RWPE1 (cell line): ENCODE data around the gene FBXO31.

Experiments
- CTCF ChIA-PET: fragments of 350-600 bp; sonication (Branson Sonifier 250); formaldehyde crosslinking; extraction: SDS; loops from one replicate; lab custom pipeline; 2021; lab: Yijun Ruan, JAX
- POLR2A ChIA-PET: fragments of 400-600 bp; formaldehyde crosslinking; extraction: SDS; loops from one replicate; lab custom pipeline; 2020; ENCODE audit warnings: antibody characterized with exemption; ENCODE audit not compliant: low non-redundant PET; lab: Yijun Ruan, JAX
- DNase-seq: peaks from one replicate; pipeline ENCODE4 v3.0.0; 2012; ENCODE audit warnings: low spot score
- H3K27ac ChIP-seq: fragments of 450-650 bp; 2 replicates; pipeline ENCODE4 v1.5.1; 2017
- TF ChIP-seq, protein P1 (sequence below): fragments of 450-650 bp; conservative IDR thresholded peaks from 2 replicates; pipeline ENCODE4 v1.5.1; 2017; ENCODE audit warnings: low read depth, mild to moderate bottlenecking

FBXO31 gene

DNA sequence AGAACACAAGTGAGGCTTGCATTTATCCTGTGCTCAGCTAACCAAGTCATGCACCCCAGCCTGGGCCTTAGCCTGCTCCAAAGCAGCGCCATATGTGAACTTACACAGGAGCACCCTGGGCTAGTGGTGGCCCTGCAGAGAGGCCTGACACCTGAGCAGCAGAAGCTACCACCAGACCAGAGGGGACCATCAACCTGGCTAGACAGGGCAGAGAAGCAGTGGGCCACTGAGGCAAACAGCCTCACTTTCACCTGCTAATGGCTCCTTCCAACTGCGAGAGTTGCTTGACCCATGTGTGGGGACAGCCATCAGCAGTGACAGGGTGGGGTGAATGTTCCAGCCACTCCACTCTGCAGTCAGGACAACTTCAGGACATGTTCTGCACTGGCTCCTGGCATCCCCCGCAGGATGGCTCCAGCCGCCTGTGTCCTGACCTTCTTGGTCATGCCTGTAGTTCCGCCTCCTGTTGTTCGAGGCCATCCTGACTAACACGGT, 63.5 kb downstream of the FBXO31 start:
- peak overlapping the region; percentile 24 for H3K27ac ChIP-seq
- TF ChIP-seq, protein P1, sequence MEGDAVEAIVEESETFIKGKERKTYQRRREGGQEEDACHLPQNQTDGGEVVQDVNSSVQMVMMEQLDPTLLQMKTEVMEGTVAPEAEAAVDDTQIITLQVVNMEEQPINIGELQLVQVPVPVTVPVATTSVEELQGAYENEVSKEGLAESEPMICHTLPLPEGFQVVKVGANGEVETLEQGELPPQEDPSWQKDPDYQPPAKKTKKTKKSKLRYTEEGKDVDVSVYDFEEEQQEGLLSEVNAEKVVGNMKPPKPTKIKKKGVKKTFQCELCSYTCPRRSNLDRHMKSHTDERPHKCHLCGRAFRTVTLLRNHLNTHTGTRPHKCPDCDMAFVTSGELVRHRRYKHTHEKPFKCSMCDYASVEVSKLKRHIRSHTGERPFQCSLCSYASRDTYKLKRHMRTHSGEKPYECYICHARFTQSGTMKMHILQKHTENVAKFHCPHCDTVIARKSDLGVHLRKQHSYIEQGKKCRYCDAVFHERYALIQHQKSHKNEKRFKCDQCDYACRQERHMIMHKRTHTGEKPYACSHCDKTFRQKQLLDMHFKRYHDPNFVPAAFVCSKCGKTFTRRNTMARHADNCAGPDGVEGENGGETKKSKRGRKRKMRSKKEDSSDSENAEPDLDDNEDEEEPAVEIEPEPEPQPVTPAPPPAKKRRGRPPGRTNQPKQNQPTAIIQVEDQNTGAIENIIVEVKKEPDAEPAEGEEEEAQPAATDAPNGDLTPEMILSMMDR: no peak
- no peak for DNase-seq
- CTCF ChIA-PET: no interaction called here
- POLR2A ChIA-PET: no interaction called here

DNA sequence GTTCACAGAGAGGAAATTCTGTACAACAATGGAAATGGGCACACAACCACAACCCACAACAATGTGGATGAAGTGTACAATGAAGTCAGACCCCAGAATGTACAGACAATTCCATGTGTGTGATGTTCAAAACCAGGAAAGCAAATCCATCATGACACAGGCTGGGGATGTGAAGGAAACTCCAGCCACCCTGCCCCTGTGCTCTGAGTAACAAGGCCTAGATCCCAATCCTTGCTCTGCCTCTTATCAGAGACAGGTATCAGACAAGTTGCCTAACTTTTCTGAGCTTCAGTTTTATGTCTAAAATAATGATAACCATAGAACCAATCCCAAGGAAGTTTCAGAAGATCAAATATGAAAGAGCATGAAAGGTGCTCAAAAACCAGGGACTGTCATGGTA, 64.6 kb downstream of the FBXO31 start:
- CTCF ChIA-PET: interaction anchor here (0.6 kb wide), 1 partner anchor 368 kb away, joined by 3 read pairs; no protein-coding TSS in a partner anchor
- POLR2A ChIA-PET: interaction anchor here (0.8 kb wide), 1 partner anchor 64 kb away, joined by 3 read pairs; the partner anchor contains the start of gene FBXO31
- TF ChIP-seq, protein P1: no peak
- H3K27ac ChIP-seq: no peak overlapping the region
- DNase-seq: no peak

DNA sequence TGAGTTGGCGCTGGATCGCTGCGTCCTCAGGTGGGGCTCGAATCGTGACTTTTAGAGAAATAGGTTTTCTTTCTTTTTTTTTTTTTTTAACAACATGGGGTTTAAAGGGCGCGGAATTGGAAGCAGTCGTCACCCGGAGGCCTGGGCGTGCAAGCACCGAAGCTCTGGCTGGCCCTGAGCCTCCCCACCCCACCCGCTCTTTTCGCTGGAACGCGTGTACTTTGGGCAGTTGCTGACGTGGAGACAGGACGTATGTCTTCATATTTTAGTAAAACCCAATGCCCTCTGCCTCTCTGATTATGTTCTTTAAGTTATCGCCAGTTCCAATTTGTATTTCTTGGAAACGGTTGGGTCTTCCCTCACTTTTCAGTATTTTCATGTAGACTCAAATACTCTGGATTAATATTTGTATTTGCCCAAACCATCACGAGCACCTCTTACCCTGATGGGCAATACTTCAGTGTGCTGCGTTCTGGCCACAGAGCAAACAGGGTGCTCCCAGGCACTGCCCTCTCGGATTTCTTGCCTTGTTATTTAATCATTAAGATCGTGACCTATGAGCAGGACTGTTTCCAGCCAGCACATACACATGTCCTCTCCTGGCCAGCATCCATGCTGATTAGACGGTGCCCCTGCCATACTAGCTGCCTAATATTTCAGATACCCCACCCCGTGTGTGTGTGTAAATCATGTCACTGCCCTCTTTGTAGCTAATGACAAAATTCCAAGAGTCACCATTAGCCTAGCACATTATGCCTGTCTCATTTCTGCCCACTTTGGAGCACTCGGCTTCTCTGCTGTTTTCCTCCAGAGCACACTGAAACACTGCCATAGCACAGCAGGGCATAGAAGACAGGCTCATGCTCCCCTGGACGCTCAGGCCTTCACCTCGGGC, 65.6 kb downstream of the FBXO31 start:
- peak overlapping the region; percentile 96 for H3K27ac ChIP-seq
- POLR2A ChIA-PET: interaction anchor here (0.6 to 1.2 kb wide), 5 partner anchors 10 to 553 kb away, joined by 3 to 9 read pairs (median 4); partner anchors contain the start of gene FBXO31
- CTCF ChIA-PET: interaction anchor here (0.7 kb wide), 1 partner anchor 363 kb away, joined by 3 read pairs; no protein-coding TSS in a partner anchor
- peak; percentile 60 for DNase-seq
- TF ChIP-seq, protein P1: no peak

DNA sequence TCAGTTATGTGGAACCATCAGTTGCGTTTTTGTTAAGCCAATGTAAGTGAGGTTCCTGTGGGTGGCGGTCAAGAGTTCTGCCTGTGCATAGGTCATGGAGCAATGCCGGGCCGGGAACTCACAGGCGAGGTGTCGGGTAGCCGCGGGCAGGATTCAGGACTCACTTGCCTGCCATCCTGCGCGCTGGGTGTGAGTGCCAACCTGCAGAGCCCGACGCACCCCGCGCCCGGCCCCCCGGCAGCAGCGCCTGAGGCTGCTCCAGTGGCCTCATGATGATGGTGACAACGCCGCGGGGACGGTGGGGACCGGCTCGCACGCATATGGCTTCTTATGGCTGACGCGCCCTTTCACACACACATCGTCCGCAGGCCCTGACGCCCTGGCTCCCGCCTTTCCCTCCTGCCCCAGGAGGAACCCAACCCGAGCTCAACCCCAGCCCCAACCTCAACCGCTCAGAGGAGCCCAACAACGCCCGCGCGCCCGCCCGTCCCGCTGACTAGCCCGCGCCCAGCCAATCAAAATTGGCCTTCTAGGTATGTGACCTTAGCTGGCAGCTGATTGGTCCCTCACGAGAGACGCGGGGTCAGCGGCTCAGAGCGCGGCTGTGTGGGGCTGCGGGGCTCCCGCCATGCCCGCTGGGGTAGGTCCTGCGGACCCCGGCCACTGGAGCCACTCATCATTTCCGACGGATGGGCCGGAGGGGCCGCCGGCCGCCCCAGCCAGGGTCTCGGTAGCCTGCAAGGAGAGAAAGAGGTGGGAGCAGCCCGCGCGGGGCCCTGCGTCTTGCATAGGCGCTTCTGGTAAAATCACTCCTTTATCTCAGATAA, 66.4 kb downstream of the FBXO31 start, which contains the start of gene C16orf95:
Gene C16orf95 (minus strand): TSS at position 470 of the 827 bp plus-strand sequence. CDS start 150 bp downstream, at position 320.
- ChIA-PET POLR2A (interaction anchor here (0.6 to 1.1 kb wide), 2 partner anchors 66 to 554 kb away, joined by 3 to 6 read pairs; partner anchors contain the start of gene FBXO31), CTCF (interaction anchor here (0.6 to 1.1 kb wide), 6 partner anchors 19 to 1216 kb away, joined by 3 to 4 read pairs (median 3); no protein-coding TSS in a partner anchor)
- H3K27ac ChIP-seq: peak within 1 kb of the TSS; percentile 96
- DNase-seq: peak; percentile 100
- TF ChIP-seq, protein P1: peak; percentile 67

DNA sequence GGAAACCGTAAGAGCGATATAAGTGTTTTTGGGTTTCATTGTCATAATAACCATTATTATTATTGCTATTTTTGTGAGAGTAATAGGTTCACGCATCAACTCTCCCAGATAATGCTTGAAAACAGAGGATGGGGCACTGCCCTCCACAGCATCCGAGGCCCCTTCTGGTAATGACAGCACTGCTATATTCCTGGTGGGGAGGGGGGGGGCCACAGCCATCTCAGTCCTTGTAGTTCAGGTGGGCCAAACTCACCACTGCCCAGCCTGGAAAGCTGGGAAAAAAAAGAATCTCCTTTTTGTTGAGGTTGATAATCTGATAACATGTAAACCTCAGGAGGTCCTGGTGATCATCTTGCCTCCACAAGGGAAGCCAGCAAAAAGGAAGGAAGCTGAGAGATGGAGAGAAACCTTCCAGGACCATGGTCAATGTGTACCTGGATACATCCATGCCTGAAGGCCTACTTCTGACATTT, 67.1 kb downstream of the FBXO31 start:
- no peak for DNase-seq
- POLR2A ChIA-PET: no interaction called here
- CTCF ChIA-PET: interaction anchor here (0.7 to 1.2 kb wide), 4 partner anchors 9 to 752 kb away, joined by 3 to 4 read pairs (median 3); no protein-coding TSS in a partner anchor
- TF ChIP-seq, protein P1: no peak
- H3K27ac ChIP-seq: peak overlapping the region; percentile 96
